Measurements from ENCODE around the gene DLG3.

DNA sequence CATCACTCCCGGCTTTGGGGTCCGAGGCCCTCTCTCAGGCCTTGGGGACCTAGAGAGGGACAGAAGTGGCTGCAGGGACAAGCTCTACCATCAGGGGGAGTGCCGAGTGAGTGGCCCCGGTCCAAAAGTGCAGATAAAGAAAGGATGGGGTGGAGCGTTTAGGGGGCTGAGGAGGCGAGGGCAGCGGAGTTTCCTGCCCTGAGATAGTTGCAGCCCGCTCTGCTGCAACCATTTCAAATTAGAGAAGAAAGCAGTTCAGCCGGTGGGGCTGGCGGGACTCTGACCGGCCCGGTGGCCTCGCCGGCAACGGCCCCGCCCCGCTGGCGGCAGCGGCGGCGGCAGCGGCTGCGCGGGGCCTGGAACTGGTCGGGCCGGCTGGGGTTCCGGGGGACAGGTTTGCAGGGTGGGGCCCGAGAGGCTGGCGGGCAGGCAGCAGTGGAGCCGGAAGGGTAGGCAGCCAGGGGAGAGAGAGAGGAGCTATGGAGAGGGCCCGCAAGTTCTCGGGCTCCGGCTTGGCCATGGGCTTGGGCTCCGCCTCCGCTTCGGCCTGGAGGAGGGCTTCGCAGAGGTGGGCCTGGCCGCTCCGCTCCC is 7.6 kb downstream of the DLG3 start:
- TF ChIP-seq CTCF (IDR thresholded peaks at IDR 0.05; ENCODE audit: low read depth, low read length) = peak; percentile 64
- no peak for TF ChIP-seq EZH2phosphoT487 (IDR thresholded peaks at IDR 0.05; ENCODE audit: low read depth)

Data from OCI-LY3 (cell line).